BE2C (cell line): ENCODE results near the gene SH3RF1.

Source experiments
- DNase-seq: peaks from one replicate; pipeline ENCODE4 v3.0.0-alpha.2; 2020
- H3K27me3 ChIP-seq: fragments of 250-450 bp; sonication (Bioruptor Pico); 2 replicates; pipeline ENCODE4 v1.5.1; 2020; ENCODE audit warnings: mild to moderate bottlenecking
- H3K36me3 ChIP-seq: fragments of 250-450 bp; sonication (Bioruptor Pico); 2 replicates; pipeline ENCODE4 v1.5.1; 2020; ENCODE audit warnings: mild to moderate bottlenecking
- H3K4me1 ChIP-seq: fragments of 250-450 bp; sonication (Bioruptor Pico); 2 replicates; pipeline ENCODE4 v1.5.1; 2020
- H3K4me3 ChIP-seq: 2 replicates; pipeline ENCODE4 v1.5.1; 2011; ENCODE audit warnings: low read depth, low read length
- H3K9me3 ChIP-seq: fragments of 250-450 bp; sonication (Bioruptor Pico); 2 replicates; pipeline ENCODE4 v1.5.1; 2020
- CTCF ChIP-seq: IDR thresholded peaks from 2 replicates; pipeline ENCODE4 v1.5.1; 2012; ENCODE audit warnings: mild to moderate bottlenecking, low read depth, low read length

SH3RF1 gene

GRCh38 chr4:169311643-169312365, 41.0 kb upstream of the SH3RF1 start:
- Histone ChIP-seq H3K27me3 (no peaks in the 10 kb centered on the region), H3K4me1 (peaks cover 30% of the 10 kb centered on the region), H3K36me3 (no peaks in the 10 kb centered on the region), H3K9me3 (no peaks in the 10 kb centered on the region), H3K4me3 (peak overlapping the region; percentile 41)
- peak; percentile 84 for DNase-seq
- peak; percentile 85 for TF ChIP-seq CTCF

GRCh38 chr4:169309326-169309967, 38.7 kb upstream of the SH3RF1 start:
- H3K4me3 ChIP-seq, result no peak overlapping the region
- no peaks in the 10 kb centered on the region for H3K9me3 ChIP-seq
- no peak for TF ChIP-seq CTCF
- H3K36me3 ChIP-seq, result no peaks in the 10 kb centered on the region
- no peaks in the 10 kb centered on the region for H3K27me3 ChIP-seq
- peaks cover 9% of the 10 kb centered on the region for H3K4me1 ChIP-seq
- no peak for DNase-seq

GRCh38 chr4:169307576-169307975, 36.8 kb upstream of the SH3RF1 start:
- H3K4me3 ChIP-seq, result no peak overlapping the region
- H3K36me3 ChIP-seq, result no peaks in the 10 kb centered on the region
- no peaks in the 10 kb centered on the region for H3K9me3 ChIP-seq
- TF ChIP-seq CTCF, result no peak
- H3K4me1 ChIP-seq, result peaks cover 3% of the 10 kb centered on the region; the same call in 1 of the 2 replicates
- H3K27me3 ChIP-seq, result no peaks in the 10 kb centered on the region
- no peak for DNase-seq

DNA sequence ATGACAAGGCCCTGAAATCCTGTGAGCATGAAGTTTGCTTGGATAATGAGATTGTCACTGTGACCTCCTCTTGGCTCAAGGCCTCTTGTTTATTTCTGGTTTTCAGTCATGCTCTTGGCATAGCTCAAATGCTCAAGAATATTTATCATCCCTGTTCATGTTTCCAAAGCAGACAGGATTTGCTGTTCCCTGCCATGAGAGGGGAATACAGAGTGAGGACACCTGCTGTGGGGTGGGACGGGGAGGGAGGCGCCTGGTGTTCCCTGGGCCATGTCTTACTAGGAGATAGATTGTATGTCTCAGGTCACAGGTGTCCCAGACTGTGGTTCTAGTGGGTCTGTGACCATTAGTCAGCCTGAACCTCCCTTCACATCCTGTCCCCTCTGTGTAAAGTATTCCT, 34.9 kb upstream of the SH3RF1 start:
- Histone ChIP-seq H3K27me3 (no peaks in the 10 kb centered on the region), H3K4me3 (no peak overlapping the region), H3K4me1 (no peaks in the 10 kb centered on the region), H3K36me3 (no peaks in the 10 kb centered on the region), H3K9me3 (no peaks in the 10 kb centered on the region; the same call in 1 of the 2 replicates)
- TF ChIP-seq CTCF, result no peak
- no peak for DNase-seq

DNA sequence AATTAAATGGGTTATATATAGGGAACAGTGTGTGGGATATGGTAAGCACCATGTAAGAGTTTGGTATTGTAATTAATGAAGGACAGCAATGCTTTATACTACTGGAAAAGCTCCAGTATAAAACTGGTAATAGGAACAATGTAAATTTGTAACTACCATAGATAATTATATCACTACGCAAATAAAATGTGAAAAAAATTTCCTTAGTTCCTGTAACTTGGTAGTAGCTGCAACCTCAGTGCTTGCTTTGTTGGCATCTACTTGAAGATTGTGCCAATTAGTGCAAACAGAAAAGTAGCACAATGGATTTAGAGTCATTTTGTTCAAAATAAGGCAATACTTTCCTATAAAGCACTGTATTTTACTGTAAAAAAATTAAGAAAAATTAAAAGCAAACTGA, 34.4 kb upstream of the SH3RF1 start:
- Histone ChIP-seq H3K9me3 (no peaks in the 10 kb centered on the region; the same call in 1 of the 2 replicates), H3K27me3 (no peaks in the 10 kb centered on the region), H3K4me1 (no peaks in the 10 kb centered on the region), H3K4me3 (no peak overlapping the region), H3K36me3 (no peaks in the 10 kb centered on the region)
- DNase-seq, result no peak
- no peak for TF ChIP-seq CTCF

DNA sequence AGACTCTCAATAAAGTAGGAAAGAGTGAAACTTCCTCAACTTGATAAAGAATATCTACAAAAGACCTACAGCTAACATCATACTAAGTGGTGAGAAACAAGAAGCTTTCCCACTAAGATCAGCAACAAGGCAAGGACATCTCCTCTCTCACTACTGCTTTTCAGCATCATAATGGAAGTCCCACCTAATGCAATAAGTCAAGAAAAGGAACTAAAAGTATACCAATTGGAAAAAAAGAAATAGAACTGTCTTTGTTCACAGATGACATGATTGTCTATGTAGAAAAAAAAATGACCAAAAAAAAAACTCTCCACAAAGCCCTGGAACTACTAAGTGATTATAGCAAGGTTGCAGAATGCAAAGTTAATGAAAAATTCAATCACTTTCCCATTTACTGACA, 25.1 kb upstream of the SH3RF1 start:
- Histone ChIP-seq H3K4me1 (no peaks in the 10 kb centered on the region), H3K9me3 (no peaks in the 10 kb centered on the region), H3K4me3 (no peak overlapping the region), H3K27me3 (no peaks in the 10 kb centered on the region), H3K36me3 (no peaks in the 10 kb centered on the region)
- no peak for DNase-seq
- no peak for TF ChIP-seq CTCF
